ENCODE results near the gene PACRG. TPM values are rescaled to one million over a fixed set of nuclear protein-coding genes. Genes with fewer than 3 reads are reported as not detected.

The PACRG gene
- total and polyA plus RNA-seq, 2 donors (not counting 3 experiments of a cell fraction or from before 2014, with no cell fraction given): 0.08 TPM; not detected in 1

DNA sequence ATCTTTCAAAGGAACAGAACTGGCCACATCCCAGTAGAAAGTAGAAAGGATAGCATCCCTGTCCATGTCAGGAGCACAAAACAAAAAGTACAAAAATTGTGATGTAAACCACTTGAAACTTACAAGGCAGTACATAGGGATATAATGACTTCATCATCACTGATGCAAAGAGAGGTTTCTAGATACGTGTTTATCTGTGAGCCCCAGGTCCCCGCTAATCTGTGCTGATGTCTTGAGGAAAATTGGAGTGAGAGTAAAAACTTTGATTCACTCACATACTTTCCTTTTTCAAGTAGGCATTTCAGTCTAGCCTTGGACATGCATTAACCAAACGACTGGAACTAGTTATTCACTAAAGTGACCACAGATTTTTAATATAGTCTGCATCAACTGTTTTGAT is 470.1 kb downstream of the PACRG start:
- BruUV-seq (replicated peaks): no TSS peak
- Histone ChIP-seq H3K9me1 (replicated peaks; ENCODE audit: control insufficient read depth, extremely low read depth, insufficient read depth, low read length) (no peaks in the 10 kb centered on the region), H3K9me3 (replicated peaks; ENCODE audit: control insufficient read depth, insufficient read depth, low read length) (no peaks in the 10 kb centered on the region), H4K20me1 (replicated peaks; ENCODE audit: control insufficient read depth, extremely low read depth, insufficient read depth, low read length) (no peaks in the 10 kb centered on the region), H3K4me2 (ENCODE audit: insufficient read depth, low read length) (no peak overlapping the region), H3K79me2 (ENCODE audit: control insufficient read depth, insufficient read depth, low read length) (no peaks in the 10 kb centered on the region), H3K27me3 (ENCODE audit: control insufficient read depth in 2 of 2, insufficient read depth in 2 of 2, low read length in 2 of 2) (no peaks in the 10 kb centered on the region), H3K36me3 (ENCODE audit: control insufficient read depth in 2 of 2, extremely low read depth in 1 of 2, insufficient read depth in 2 of 2, low read length in 2 of 2) (no peaks in the 10 kb centered on the region), H3K4me1 (ENCODE audit: control insufficient read depth, extremely low read depth, insufficient read depth, low read length) (no peaks in the 10 kb centered on the region), H3K27ac (ENCODE audit: insufficient read depth, low read depth, low read length) (no peak overlapping the region), H3K9ac (replicated peaks; ENCODE audit: extremely low read depth, insufficient read depth, low read length) (no peak overlapping the region), H3K4me3 (replicated peaks in 1 of 3; ENCODE audit: insufficient read depth in 1 of 3, low read depth in 1 of 3, low read length in 3 of 3) (no peak overlapping the region), H2AFZ (ENCODE audit: low read depth, low read length) (no peak overlapping the region)
- ChIA-PET POLR2A (no interaction called here), CTCF (no interaction called here)
- no peak for DNase-seq (ENCODE audit: low read depth, low spot score)
- intact Hi-C loops (cut with micrococcal nuclease): no loop called here
- dilution Hi-C loops (cut with MboI; ENCODE audit: extremely low pct_ligation_motif_present, low sequenced_read_pairs): no loop called here
- FAIRE-seq: no peak
- no peak for TF ChIP-seq POLR2AphosphoS5 (IDR thresholded peaks at IDR 0.05; ENCODE audit: insufficient read depth, low read depth, low read length)
- TF ChIP-seq, protein P1, sequence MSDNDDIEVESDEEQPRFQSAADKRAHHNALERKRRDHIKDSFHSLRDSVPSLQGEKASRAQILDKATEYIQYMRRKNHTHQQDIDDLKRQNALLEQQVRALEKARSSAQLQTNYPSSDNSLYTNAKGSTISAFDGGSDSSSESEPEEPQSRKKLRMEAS (IDR thresholded peaks at IDR 0.05; ENCODE audit: insufficient read depth, insufficient read length): no peak
- TF ChIP-seq GATA2 (IDR thresholded peaks at IDR 0.05; ENCODE audit: insufficient read depth, insufficient read length, low read depth, low read length): no peak
- no peak for TF ChIP-seq JUN (IDR thresholded peaks at IDR 0.05; ENCODE audit: borderline replicate concordance, insufficient read depth, insufficient read length, low read depth)
- TF ChIP-seq, protein P2, sequence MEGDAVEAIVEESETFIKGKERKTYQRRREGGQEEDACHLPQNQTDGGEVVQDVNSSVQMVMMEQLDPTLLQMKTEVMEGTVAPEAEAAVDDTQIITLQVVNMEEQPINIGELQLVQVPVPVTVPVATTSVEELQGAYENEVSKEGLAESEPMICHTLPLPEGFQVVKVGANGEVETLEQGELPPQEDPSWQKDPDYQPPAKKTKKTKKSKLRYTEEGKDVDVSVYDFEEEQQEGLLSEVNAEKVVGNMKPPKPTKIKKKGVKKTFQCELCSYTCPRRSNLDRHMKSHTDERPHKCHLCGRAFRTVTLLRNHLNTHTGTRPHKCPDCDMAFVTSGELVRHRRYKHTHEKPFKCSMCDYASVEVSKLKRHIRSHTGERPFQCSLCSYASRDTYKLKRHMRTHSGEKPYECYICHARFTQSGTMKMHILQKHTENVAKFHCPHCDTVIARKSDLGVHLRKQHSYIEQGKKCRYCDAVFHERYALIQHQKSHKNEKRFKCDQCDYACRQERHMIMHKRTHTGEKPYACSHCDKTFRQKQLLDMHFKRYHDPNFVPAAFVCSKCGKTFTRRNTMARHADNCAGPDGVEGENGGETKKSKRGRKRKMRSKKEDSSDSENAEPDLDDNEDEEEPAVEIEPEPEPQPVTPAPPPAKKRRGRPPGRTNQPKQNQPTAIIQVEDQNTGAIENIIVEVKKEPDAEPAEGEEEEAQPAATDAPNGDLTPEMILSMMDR (IDR thresholded peaks at IDR 0.05; ENCODE audit: extremely low read depth in 1 of 2, insufficient read depth in 1 of 2, low read depth in 1 of 2, low read length in 2 of 2): no peak
- TF ChIP-seq POLR2A (IDR thresholded peaks at IDR 0.05; ENCODE audit: low read depth, low read length): no peak
- no peak for TF ChIP-seq EZH2 (IDR thresholded peaks at IDR 0.05; ENCODE audit: borderline replicate concordance, low read depth, low read length, severe bottlenecking)
- no peak for TF ChIP-seq FOS (IDR thresholded peaks at IDR 0.05; ENCODE audit: borderline replicate concordance, insufficient read depth, low read length)
- TF ChIP-seq MYC (IDR thresholded peaks at IDR 0.05; ENCODE audit: low read depth, low read length): no peak
